GM12878 (cell line): ENCODE measurements around the gene QPRT. TPM values are rescaled to one million over a fixed set of nuclear protein-coding genes. Genes with fewer than 3 reads are reported as not detected.
A peak's percentile ranks its signal among the peaks of the same experiment; 100 is the strongest.

Source experiments
- ATF7 ChIP-seq: fragments of 450-650 bp; IDR thresholded peaks from 2 replicates; pipeline ENCODE4 v1.6.1; 2016; ENCODE audit warnings: low read depth, mild to moderate bottlenecking
- BHLHE40 ChIP-seq, 2 experiments: fragments of 450-650 bp in 1 of 2; IDR thresholded peaks; 2 replicates each; pipeline ENCODE4 v1.6.1; 2011 to 2017; ENCODE audit warnings: low read depth in 2 of 2, borderline replicate concordance in 1 of 2, improper control_type of control experiment in 1 of 2, low read length in 1 of 2, mild to moderate bottlenecking in 1 of 2
- CEBPZ ChIP-seq: fragments of 150-350 bp; IDR thresholded peaks from 2 replicates; pipeline ENCODE4 v1.6.1; 2016; ENCODE audit warnings: low read depth, low read length
- CHD2 ChIP-seq: IDR thresholded peaks from 2 replicates; pipeline ENCODE4 v1.6.1; 2011; ENCODE audit warnings: low read depth, low read length, improper control_type of control experiment, borderline replicate concordance
- CUX1 ChIP-seq: IDR thresholded peaks from 2 replicates; pipeline ENCODE4 v1.6.1; 2012; ENCODE audit warnings: improper control_type of control experiment, low read depth, low read length; ENCODE audit not compliant: insufficient replicate concordance
- EED ChIP-seq: sonication (generic); IDR thresholded peaks from 2 replicates; pipeline ENCODE4 v1.6.1; 2016; ENCODE audit warnings: antibody characterized with exemption, low read depth
- KLF5 ChIP-seq: fragments of 450-650 bp; IDR thresholded peaks from 2 replicates; pipeline ENCODE4 v1.6.1; 2014; ENCODE audit warnings: mild to moderate bottlenecking; ENCODE audit not compliant: partially characterized antibody
- NR2F1 ChIP-seq: fragments of 450-650 bp; conservative IDR thresholded peaks from 2 replicates; pipeline ENCODE4 v1.6.1; 2017; ENCODE audit warnings: mild to moderate bottlenecking
- RAD51 ChIP-seq: fragments of 450-650 bp; IDR thresholded peaks from 2 replicates; pipeline ENCODE4 v1.6.1; 2016; ENCODE audit warnings: moderate library complexity, mild to moderate bottlenecking, inconsistent platforms
- RUNX3 ChIP-seq: IDR thresholded peaks from 2 replicates; pipeline ENCODE4 v1.6.1; 2012; ENCODE audit warnings: low read length, inconsistent platforms
- SKIL ChIP-seq: fragments of 450-650 bp; IDR thresholded peaks from 2 replicates; pipeline ENCODE4 v1.6.1; 2017; ENCODE audit warnings: mild to moderate bottlenecking, low read depth, inconsistent platforms; ENCODE audit not compliant: poor library complexity, severe bottlenecking
- SMAD1 ChIP-seq: fragments of 450-650 bp; IDR thresholded peaks from 2 replicates; pipeline ENCODE4 v1.6.1; 2018; ENCODE audit warnings: mild to moderate bottlenecking, low read depth; ENCODE audit not compliant: partially characterized antibody
- SRF ChIP-seq, 2 experiments: IDR thresholded peaks; 2 replicates each; pipeline ENCODE4 v1.6.1; 2011; ENCODE audit warnings: low read depth in 2 of 2, low read length in 2 of 2, mild to moderate bottlenecking in 1 of 2, moderate library complexity in 1 of 2
- ZBTB40 ChIP-seq: fragments of 450-650 bp; IDR thresholded peaks from 2 replicates; pipeline ENCODE4 v1.6.1; 2016; ENCODE audit warnings: mild to moderate bottlenecking, moderate library complexity, borderline replicate concordance
- ZNF384 ChIP-seq: IDR thresholded peaks from 2 replicates; pipeline ENCODE4 v1.6.1; 2012; ENCODE audit warnings: low read depth, mild to moderate bottlenecking, low read length, improper control_type of control experiment, borderline replicate concordance
- polyA plus RNA-seq, 11 experiments: library from polyadenylated mRNA; depleted of rRNA in 4 of 11; unstranded in 6 of 11; stranded (reverse) in 5 of 11; fragments of >200 nt; fragmentation: Nextera tagmentation in 4 of 11; fragmentation: Illumina TruSeq in 1 of 11; extraction: Ambion mirVana in 4 of 11; extraction: Trizol in 1 of 11; gene quantifications; 1 replicate in 1 of 11; 2 replicates in 10 of 11; pipeline versions ENCODE4 v1.2.1 to v1.2.3, GENCODE V29; 2011 to 2016; ENCODE audit warnings: inconsistent platforms in 2 of 11, missing spikeins in 2 of 11, low read depth in 1 of 11
- total RNA-seq, 4 experiments: library from RNA; depleted of rRNA in 3 of 4; stranded (reverse); fragments of >200 nt in 3 of 4; fragmentation: Illumina TruSeq in 1 of 4; extraction: Trizol in 1 of 4; gene quantifications; 2 replicates each; pipeline versions ENCODE4 v1.2.1 to v1.2.3, GENCODE V29; 2013 to 2021

The QPRT gene
- total and polyA plus RNA-seq, 10 of the 15 experiments (the other 5 are each of a cell fraction or from before 2014, with no cell fraction given), result 2.7 to 43.0 (median 31.3) TPM

- TF ChIP-seq ZBTB40 (0 out of 2 replicates have a peak, but pooled peaks have one; percentile 8), SRF (IDR thresholded peaks at IDR 0.05; ENCODE audit: low read depth in 2 of 2, low read length in 2 of 2) (no peak), CEBPZ (no peak), BHLHE40 (IDR thresholded peaks at IDR 0.05; ENCODE audit: borderline replicate concordance in 1 of 2, low read depth in 2 of 2, low read length in 1 of 2) (peak; percentile 84 to 86), SKIL (peak; percentile 70), CHD2 (no peak), EED (peak; percentile 57), ZNF384 (0 out of 2 replicates have a peak, but pooled peaks have one; percentile 35), KLF5 (no peak), NR2F1 (no peak), CUX1 (no peak), SMAD1 (no peak), RAD51 (0 out of 2 replicates have a peak, but pooled peaks have one; percentile 9), RUNX3 (peak; percentile 42; the same call in 1 of the 2 replicates), ATF7 (no peak)
Observed at GRCh38 chr16:29653471-29653870, 25.5 kb upstream of the QPRT start (continued).
